ENCODE results near the gene SSRP1. TPM values are rescaled to one million over a fixed set of nuclear protein-coding genes. Genes with fewer than 3 reads are reported as not detected.

SSRP1 gene
- total and polyA plus RNA-seq, 9 of the 15 experiments (the other 6 are each of a cell fraction or from before 2014, with no cell fraction given) = 91.1 to 416 (median 245) TPM

DNA sequence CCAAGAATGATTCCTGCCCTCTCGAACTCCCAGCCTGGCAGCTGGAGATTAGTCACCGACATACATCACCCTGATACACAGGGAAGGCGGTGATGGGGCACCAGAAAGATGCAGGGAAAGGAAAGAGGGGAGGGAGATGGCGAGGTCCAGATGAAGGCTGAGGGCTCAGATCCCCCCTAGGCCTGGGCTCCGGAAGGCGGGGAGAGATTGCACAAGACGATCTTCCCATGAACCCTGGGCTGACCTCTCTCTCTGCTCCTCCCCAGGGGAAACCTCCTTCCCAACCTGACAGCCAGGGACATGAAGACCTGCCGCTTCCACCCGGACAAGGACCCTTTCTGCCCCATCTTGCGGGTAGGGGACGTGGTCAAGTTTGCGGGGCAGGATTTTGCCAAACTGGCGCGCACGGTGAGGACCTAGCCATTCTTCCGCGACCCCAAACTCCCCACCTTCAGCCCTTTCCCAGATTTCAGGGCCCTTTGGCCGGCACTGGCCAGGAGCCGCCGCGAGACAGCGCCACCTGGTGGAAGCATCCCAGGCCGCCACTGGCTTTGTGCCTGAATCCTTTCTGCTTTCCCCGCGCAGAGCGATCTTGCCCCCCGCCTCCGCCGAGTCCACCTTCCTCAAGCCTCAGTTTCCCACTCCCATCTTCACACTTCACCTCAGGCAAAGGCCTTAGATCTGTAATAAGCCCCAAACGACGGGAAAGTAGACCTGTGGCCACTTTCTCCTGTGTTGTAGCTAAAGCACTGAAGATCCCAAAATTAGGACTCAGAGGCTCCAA is 14.0 kb upstream of the SSRP1 start (continued):
- TF ChIP-seq, protein P1, sequence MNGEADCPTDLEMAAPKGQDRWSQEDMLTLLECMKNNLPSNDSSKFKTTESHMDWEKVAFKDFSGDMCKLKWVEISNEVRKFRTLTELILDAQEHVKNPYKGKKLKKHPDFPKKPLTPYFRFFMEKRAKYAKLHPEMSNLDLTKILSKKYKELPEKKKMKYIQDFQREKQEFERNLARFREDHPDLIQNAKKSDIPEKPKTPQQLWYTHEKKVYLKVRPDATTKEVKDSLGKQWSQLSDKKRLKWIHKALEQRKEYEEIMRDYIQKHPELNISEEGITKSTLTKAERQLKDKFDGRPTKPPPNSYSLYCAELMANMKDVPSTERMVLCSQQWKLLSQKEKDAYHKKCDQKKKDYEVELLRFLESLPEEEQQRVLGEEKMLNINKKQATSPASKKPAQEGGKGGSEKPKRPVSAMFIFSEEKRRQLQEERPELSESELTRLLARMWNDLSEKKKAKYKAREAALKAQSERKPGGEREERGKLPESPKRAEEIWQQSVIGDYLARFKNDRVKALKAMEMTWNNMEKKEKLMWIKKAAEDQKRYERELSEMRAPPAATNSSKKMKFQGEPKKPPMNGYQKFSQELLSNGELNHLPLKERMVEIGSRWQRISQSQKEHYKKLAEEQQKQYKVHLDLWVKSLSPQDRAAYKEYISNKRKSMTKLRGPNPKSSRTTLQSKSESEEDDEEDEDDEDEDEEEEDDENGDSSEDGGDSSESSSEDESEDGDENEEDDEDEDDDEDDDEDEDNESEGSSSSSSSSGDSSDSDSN (IDR thresholded peaks at IDR 0.05; ENCODE audit: borderline replicate concordance in 1 of 2, low read depth in 2 of 2, low read length in 2 of 2) = no peak
- TF ChIP-seq, protein P2, sequence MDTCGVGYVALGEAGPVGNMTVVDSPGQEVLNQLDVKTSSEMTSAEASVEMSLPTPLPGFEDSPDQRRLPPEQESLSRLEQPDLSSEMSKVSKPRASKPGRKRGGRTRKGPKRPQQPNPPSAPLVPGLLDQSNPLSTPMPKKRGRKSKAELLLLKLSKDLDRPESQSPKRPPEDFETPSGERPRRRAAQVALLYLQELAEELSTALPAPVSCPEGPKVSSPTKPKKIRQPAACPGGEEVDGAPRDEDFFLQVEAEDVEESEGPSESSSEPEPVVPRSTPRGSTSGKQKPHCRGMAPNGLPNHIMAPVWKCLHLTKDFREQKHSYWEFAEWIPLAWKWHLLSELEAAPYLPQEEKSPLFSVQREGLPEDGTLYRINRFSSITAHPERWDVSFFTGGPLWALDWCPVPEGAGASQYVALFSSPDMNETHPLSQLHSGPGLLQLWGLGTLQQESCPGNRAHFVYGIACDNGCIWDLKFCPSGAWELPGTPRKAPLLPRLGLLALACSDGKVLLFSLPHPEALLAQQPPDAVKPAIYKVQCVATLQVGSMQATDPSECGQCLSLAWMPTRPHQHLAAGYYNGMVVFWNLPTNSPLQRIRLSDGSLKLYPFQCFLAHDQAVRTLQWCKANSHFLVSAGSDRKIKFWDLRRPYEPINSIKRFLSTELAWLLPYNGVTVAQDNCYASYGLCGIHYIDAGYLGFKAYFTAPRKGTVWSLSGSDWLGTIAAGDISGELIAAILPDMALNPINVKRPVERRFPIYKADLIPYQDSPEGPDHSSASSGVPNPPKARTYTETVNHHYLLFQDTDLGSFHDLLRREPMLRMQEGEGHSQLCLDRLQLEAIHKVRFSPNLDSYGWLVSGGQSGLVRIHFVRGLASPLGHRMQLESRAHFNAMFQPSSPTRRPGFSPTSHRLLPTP (IDR thresholded peaks at IDR 0.05; ENCODE audit: borderline replicate concordance, extremely low read depth, insufficient read length) = no peak
- TF ChIP-seq TAL1 (IDR thresholded peaks at IDR 0.05) (no peak), FOXM1 (IDR thresholded peaks at IDR 0.05; ENCODE audit: low read depth) (no peak), FOXM1 (CRISPR knock-in tag; IDR thresholded peaks at IDR 0.05; ENCODE audit: low read depth) (no peak), PHF20 (IDR thresholded peaks at IDR 0.05; ENCODE audit: partially characterized antibody) (peak; percentile 21), GATAD2A (IDR thresholded peaks at IDR 0.05) (no peak), CTBP1 (IDR thresholded peaks at IDR 0.05; ENCODE audit: borderline replicate concordance) (peak; percentile 67; the same call in 1 of the 2 replicates), CC2D1A (IDR thresholded peaks at IDR 0.05) (no peak), ZBTB1 (CRISPR knock-in tag; IDR thresholded peaks at IDR 0.05; ENCODE audit: borderline replicate concordance, low read depth) (0 out of 2 replicates have a peak, but pooled peaks have one; percentile 34), KLF10 (CRISPR knock-in tag; IDR thresholded peaks at IDR 0.05) (no peak), ZNF444 (CRISPR knock-in tag; IDR thresholded peaks at IDR 0.05) (no peak), U2AF2 (optimal IDR thresholded peaks at IDR 0.05; ENCODE audit: low read depth, low read length) (no peak), MCM5 (IDR thresholded peaks at IDR 0.05; ENCODE audit: low read depth) (no peak), MCM3 (IDR thresholded peaks at IDR 0.05) (no peak)
- TF ChIP-seq, protein P3, sequence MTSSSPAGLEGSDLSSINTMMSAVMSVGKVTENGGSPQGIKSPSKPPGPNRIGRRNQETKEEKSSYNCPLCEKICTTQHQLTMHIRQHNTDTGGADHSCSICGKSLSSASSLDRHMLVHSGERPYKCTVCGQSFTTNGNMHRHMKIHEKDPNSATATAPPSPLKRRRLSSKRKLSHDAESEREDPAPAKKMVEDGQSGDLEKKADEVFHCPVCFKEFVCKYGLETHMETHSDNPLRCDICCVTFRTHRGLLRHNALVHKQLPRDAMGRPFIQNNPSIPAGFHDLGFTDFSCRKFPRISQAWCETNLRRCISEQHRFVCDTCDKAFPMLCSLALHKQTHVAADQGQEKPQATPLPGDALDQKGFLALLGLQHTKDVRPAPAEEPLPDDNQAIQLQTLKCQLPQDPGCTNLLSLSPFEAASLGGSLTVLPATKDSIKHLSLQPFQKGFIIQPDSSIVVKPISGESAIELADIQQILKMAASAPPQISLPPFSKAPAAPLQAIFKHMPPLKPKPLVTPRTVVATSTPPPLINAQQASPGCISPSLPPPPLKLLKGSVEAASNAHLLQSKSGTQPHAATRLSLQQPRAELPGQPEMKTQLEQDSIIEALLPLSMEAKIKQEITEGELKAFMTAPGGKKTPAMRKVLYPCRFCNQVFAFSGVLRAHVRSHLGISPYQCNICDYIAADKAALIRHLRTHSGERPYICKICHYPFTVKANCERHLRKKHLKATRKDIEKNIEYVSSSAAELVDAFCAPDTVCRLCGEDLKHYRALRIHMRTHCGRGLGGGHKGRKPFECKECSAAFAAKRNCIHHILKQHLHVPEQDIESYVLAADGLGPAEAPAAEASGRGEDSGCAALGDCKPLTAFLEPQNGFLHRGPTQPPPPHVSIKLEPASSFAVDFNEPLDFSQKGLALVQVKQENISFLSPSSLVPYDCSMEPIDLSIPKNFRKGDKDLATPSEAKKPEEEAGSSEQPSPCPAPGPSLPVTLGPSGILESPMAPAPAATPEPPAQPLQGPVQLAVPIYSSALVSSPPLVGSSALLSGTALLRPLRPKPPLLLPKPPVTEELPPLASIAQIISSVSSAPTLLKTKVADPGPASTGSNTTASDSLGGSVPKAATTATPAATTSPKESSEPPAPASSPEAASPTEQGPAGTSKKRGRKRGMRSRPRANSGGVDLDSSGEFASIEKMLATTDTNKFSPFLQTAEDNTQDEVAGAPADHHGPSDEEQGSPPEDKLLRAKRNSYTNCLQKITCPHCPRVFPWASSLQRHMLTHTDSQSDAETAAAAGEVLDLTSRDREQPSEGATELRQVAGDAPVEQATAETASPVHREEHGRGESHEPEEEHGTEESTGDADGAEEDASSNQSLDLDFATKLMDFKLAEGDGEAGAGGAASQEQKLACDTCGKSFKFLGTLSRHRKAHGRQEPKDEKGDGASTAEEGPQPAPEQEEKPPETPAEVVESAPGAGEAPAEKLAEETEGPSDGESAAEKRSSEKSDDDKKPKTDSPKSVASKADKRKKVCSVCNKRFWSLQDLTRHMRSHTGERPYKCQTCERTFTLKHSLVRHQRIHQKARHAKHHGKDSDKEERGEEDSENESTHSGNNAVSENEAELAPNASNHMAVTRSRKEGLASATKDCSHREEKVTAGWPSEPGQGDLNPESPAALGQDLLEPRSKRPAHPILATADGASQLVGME (CRISPR knock-in tag; IDR thresholded peaks at IDR 0.05) = no peak
- TF ChIP-seq, protein P4, sequence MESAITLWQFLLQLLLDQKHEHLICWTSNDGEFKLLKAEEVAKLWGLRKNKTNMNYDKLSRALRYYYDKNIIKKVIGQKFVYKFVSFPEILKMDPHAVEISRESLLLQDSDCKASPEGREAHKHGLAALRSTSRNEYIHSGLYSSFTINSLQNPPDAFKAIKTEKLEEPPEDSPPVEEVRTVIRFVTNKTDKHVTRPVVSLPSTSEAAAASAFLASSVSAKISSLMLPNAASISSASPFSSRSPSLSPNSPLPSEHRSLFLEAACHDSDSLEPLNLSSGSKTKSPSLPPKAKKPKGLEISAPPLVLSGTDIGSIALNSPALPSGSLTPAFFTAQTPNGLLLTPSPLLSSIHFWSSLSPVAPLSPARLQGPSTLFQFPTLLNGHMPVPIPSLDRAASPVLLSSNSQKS (CRISPR knock-in tag; IDR thresholded peaks at IDR 0.05) = no peak

Measured in K562 (cell line).